ENCODE results near the gene FPR1. TPM values are rescaled to one million over a fixed set of nuclear protein-coding genes. Genes with fewer than 3 reads are reported as not detected.
A peak's percentile ranks its signal among the peaks of the same experiment; 100 is the strongest.

FPR1 gene
- total RNA-seq, 1 donor from 2014 or later, result not detected

GRCh38 chr19:51704626-51705025 is 47.1 kb downstream of the FPR1 start:
- peak overlapping the region; percentile 89 for H3K4me3 Mint-ChIP-seq (ENCODE audit: low read depth)

DNA sequence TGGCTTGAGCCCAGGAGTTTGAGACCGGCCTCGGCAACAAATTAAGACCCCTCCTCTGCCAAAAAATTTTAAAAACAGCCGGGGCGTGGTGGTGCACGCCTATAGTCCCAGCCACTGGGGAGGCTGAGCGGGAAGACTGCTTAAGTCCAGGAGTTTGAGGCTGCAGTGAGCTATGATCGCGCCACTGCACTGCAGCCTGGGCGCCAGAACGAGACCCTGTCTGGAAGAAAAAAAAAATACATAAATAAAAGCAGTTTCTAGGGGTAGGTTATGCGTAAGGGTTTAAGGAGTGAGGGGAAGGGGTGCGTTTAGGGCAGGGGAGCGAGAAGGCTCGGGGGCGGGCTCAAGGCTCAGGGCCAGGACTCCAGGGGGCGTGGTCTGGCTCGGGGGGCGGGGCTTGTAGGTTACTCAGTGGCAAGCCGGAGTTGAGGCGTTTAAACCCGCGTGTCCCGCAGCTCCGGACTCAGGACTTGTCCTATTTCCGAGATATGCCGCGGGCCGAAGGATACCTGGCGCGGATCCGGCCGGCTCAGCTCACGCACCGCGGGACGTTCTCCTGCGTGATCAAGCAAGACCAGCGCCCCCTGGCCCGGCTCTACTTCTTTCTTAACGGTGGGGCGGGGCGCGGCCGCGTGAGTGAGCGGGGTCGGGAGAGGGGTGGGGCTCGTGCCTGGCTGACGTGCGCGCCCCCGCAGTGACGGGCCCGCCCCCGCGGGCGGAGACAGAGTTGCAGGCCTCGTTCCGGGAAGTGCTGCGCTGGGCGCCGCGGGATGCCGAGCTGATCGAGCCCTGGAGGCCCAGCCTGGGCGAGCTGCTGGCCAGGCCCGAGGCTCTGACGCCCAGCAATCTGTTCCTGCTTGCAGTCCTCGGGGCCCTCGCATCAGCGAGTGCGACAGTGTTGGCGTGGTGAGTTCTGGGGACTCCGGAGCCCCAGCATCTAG is 47.8 kb downstream of the FPR1 start:
- Mint-ChIP-seq H3K27ac (peak overlapping the region; percentile 84), H3K27me3 (ENCODE audit: low read depth) (peaks cover 6% of the 10 kb centered on the region), H3K4me1 (ENCODE audit: low read depth) (peaks cover 18% of the 10 kb centered on the region), H3K4me3 (ENCODE audit: low read depth) (peak overlapping the region; percentile 89), H3K9me3 (no peaks in the 10 kb centered on the region), H3K36me3 (ENCODE audit: low read depth) (peaks cover 25% of the 10 kb centered on the region)
- intact Hi-C loops (cut with micrococcal nuclease), result no loop called here
- DNase-seq (ENCODE audit: low spot score), result peak; percentile 94

More at GRCh38 chr19:51704626-51705025, 47.1 kb downstream of the FPR1 start:
- Mint-ChIP-seq H3K4me1 (ENCODE audit: low read depth) (peaks cover 18% of the 10 kb centered on the region), H3K27ac (peak overlapping the region; percentile 84), H3K27me3 (ENCODE audit: low read depth) (peaks cover 6% of the 10 kb centered on the region), H3K36me3 (ENCODE audit: low read depth) (peaks cover 25% of the 10 kb centered on the region), H3K9me3 (no peaks in the 10 kb centered on the region)
- DNase-seq (ENCODE audit: low spot score), result no peak
- intact Hi-C loops (cut with micrococcal nuclease), result no loop called here

GRCh38 chr19:51702825-51703574 is 48.7 kb downstream of the FPR1 start:
- Mint-ChIP-seq H3K27me3 (ENCODE audit: low read depth) (peaks cover 6% of the 10 kb centered on the region), H3K4me1 (ENCODE audit: low read depth) (peaks cover 18% of the 10 kb centered on the region), H3K9me3 (no peaks in the 10 kb centered on the region), H3K4me3 (ENCODE audit: low read depth) (peak overlapping the region; percentile 89), H3K27ac (peak overlapping the region; percentile 14), H3K36me3 (ENCODE audit: low read depth) (peaks cover 25% of the 10 kb centered on the region)
- intact Hi-C loops (cut with micrococcal nuclease), result no loop called here
- no peak for DNase-seq (ENCODE audit: low spot score)

DNA sequence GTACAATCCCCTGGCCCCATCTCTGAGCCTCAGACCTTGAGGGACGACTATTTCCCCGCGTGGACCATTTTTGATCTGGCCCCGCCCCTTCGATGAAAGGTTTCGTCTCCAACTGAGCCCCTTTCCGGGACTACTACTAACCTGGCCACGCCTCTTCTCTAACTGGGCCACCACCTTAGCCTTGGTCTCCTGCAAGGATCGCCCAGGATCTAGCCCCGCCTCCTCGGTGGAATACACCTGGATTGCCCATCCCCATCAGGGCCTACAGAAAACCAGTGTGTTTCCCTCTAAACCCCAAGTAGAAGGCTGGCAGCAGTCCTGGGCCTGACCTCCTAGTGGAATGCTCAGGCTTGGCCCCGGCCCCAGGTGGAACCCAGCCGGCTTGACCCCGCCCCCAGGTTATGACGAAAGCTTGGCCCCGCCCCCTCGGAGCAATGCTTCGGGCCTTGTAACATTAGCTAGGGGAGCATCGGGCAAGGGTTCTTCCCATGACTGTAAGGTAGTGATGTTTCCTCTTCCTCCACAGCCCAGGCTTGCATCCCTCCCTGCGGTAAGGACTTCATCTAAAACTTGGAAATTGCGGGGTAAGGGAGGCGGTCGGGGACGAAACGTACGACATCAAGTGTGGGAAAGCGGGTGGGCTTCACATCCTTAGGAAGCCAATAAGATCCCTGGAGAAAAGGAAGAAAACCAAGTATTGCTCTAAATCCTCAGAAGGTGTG is 49.4 kb downstream of the FPR1 start:
- Mint-ChIP-seq H3K27me3 (ENCODE audit: low read depth) (peaks cover 6% of the 10 kb centered on the region), H3K9me3 (no peaks in the 10 kb centered on the region), H3K4me3 (ENCODE audit: low read depth) (peak overlapping the region; percentile 89), H3K4me1 (ENCODE audit: low read depth) (peaks cover 18% of the 10 kb centered on the region), H3K36me3 (ENCODE audit: low read depth) (peaks cover 21% of the 10 kb centered on the region), H3K27ac (peak overlapping the region; percentile 14)
- no peak for DNase-seq (ENCODE audit: low spot score)
- intact Hi-C loops (cut with micrococcal nuclease), result no loop called here

DNA sequence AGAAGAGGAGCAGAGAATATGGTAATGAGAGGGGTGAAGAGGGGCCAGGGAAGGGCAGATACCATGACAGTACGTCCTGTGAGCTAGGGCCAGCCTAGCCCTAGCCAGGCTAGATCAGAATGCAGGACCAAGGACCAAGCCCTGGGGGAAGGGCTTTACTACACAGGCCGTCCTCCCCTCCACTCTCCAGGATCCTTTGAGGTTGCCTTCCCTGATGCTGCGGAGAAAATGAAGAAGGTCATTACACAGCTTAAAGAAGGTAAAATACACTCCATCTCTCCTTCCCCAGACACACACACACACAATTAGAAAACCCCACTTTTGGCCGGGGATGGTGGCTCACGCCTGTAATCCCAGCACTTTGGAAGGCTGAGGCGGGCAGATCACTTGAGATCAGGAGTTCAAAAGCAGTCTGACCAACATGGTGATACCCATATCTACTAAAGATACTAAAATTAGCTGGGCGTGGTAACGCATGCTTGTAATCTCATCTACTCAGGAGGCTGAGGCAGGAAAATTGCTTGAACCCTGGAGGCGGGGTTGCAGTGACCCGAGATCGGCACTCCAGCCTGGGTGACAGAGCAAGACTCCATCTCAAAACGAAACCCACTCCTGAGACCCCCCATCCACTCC is 50.1 kb downstream of the FPR1 start:
- no peak overlapping the region for H3K27ac Mint-ChIP-seq
- DNase-seq (ENCODE audit: low spot score), result no peak
- H3K36me3 Mint-ChIP-seq (ENCODE audit: low read depth), result peaks cover 16% of the 10 kb centered on the region
- no peaks in the 10 kb centered on the region for H3K9me3 Mint-ChIP-seq
- peaks cover 6% of the 10 kb centered on the region for H3K27me3 Mint-ChIP-seq (ENCODE audit: low read depth)
- H3K4me3 Mint-ChIP-seq (ENCODE audit: low read depth), result no peak overlapping the region
- intact Hi-C loops (cut with micrococcal nuclease), result no loop called here
- peaks cover 18% of the 10 kb centered on the region for H3K4me1 Mint-ChIP-seq (ENCODE audit: low read depth)

- Mint-ChIP-seq H3K4me3 (ENCODE audit: low read depth) (no peak overlapping the region), H3K27me3 (ENCODE audit: low read depth) (peaks cover 6% of the 10 kb centered on the region), H3K9me3 (no peaks in the 10 kb centered on the region), H3K36me3 (ENCODE audit: low read depth) (no peaks in the 10 kb centered on the region), H3K27ac (no peak overlapping the region), H3K4me1 (ENCODE audit: low read depth) (peaks cover 10% of the 10 kb centered on the region)
- intact Hi-C loops (cut with micrococcal nuclease), result no loop called here
- DNase-seq (ENCODE audit: low spot score), result no peak
Observed at GRCh38 chr19:51699170-51699569, 52.5 kb downstream of the FPR1 start.

- Mint-ChIP-seq H3K4me1 (ENCODE audit: low read depth) (peaks cover 7% of the 10 kb centered on the region), H3K4me3 (ENCODE audit: low read depth) (no peak overlapping the region), H3K27ac (no peak overlapping the region), H3K27me3 (ENCODE audit: low read depth) (peaks cover 6% of the 10 kb centered on the region), H3K36me3 (ENCODE audit: low read depth) (no peaks in the 10 kb centered on the region), H3K9me3 (no peaks in the 10 kb centered on the region)
- intact Hi-C loops (cut with micrococcal nuclease), result no loop called here
- DNase-seq (ENCODE audit: low spot score), result no peak
Observed at GRCh38 chr19:51698296-51698695, 53.4 kb downstream of the FPR1 start.

DNA sequence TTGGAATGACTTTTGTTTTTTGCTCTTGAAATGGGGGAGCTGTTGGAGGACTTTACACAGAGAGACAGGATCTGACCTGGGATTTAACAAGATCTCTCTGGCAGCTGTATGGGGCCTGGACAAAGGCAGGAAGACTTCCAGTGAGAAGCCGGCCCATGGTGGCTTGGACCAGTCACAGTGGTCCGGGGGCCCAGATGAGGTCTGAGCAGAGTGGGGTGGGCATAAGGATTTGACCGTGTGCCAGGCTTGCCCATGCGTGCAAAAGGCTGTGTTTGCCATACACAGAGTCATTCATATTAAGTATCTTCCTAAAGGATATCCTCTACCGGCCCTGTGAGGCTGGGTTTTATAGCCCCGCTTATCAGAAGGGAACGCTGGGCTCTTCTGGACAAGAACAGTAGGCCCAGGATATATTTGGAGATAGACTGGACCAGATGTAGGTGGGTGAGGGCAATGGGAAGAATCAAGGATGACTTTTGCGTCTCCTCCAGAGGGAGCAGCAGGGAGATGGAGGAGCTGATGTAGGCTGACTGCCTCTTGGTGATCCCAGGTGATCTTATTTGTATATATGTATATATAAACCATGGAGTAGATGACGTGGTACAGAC is 54.4 kb downstream of the FPR1 start:
- intact Hi-C loops (cut with micrococcal nuclease), result no loop called here
- Mint-ChIP-seq H3K36me3 (ENCODE audit: low read depth) (no peaks in the 10 kb centered on the region), H3K9me3 (no peaks in the 10 kb centered on the region), H3K27ac (no peak overlapping the region), H3K4me3 (ENCODE audit: low read depth) (no peak overlapping the region), H3K4me1 (ENCODE audit: low read depth) (no peaks in the 10 kb centered on the region), H3K27me3 (ENCODE audit: low read depth) (no peaks in the 10 kb centered on the region)
- no peak for DNase-seq (ENCODE audit: low spot score)

DNA sequence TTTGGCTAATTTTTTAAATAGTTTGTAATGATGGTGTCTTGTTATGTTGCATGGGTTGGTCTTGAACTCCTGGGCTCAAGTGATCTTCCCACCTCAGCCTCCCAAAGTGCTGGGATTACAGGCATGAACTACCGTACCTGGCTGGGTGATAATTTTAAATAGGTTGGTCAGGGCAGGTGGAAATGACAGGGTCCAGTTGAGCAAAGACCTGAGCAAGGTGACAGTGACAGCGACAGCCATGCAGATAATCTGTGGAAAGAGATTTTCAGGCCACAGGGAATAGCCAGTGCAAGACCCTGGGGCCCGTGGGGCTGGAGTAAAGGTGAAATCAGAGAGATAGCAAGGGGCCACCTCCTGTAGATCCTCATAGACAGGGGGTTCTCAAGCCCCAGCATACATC is 55.1 kb downstream of the FPR1 start:
- Mint-ChIP-seq H3K4me3 (ENCODE audit: low read depth) (no peak overlapping the region), H3K9me3 (no peaks in the 10 kb centered on the region), H3K36me3 (ENCODE audit: low read depth) (no peaks in the 10 kb centered on the region), H3K27me3 (ENCODE audit: low read depth) (no peaks in the 10 kb centered on the region), H3K4me1 (ENCODE audit: low read depth) (no peaks in the 10 kb centered on the region), H3K27ac (no peak overlapping the region)
- DNase-seq (ENCODE audit: low spot score), result no peak
- intact Hi-C loops (cut with micrococcal nuclease), result no loop called here

Other genes with a start within 250 kb of the FPR1 start
- gene SIGLEC6, start 220.2 kb downstream of the FPR1 start, total RNA-seq, result 1.2 and 1.7 TPM in 2 replicates
- gene ZNF175, start 180.6 kb downstream of the FPR1 start, total RNA-seq, result 11.0 and 13.4 TPM in 2 replicates
- gene SIGLEC5, start 121.5 kb downstream of the FPR1 start, total RNA-seq, result not detected in 2 replicates
- 0.34 TPM in 1 of 2 replicates, not detected in the other for gene SIGLEC14, start 105.1 kb downstream of the FPR1 start, total RNA-seq
- gene SPACA6, start 58.5 kb downstream of the FPR1 start, total RNA-seq, result 6.7 and 10.9 TPM in 2 replicates
- not detected in 2 replicates for gene HAS1, start 27.9 kb downstream of the FPR1 start, total RNA-seq
- not detected in 2 replicates for gene FPR2, start 9.3 kb upstream of the FPR1 start, total RNA-seq
- not detected in 2 replicates for gene FPR3, start 43.3 kb upstream of the FPR1 start, total RNA-seq
- 5.8 and 6.0 TPM in 2 replicates for gene ZNF577, start 136.1 kb upstream of the FPR1 start, total RNA-seq
- gene ZNF649, start 153.1 kb upstream of the FPR1 start, total RNA-seq, result 11.8 and 12.1 TPM in 2 replicates
- gene ZNF613, start 175.6 kb upstream of the FPR1 start, total RNA-seq, result 3.6 and 3.8 TPM in 2 replicates
- 9.1 and 9.2 TPM in 2 replicates for gene ZNF350, start 235.0 kb upstream of the FPR1 start, total RNA-seq